GM23248 (cell line): ENCODE measurements around the gene BAD. TPM values are rescaled to one million over a fixed set of nuclear protein-coding genes. Genes with fewer than 3 reads are reported as not detected.

Source experiments
- DNase-seq: peaks from one replicate; pipeline ENCODE4 v3.0.0-alpha.2; 2015
- H2AFZ ChIP-seq: fragments of 200-600 bp; sonication (generic); 2 replicates; pipeline ENCODE4 v1.6.1; 2016; ENCODE audit warnings: antibody characterized with exemption
- H3F3A ChIP-seq: fragments of 200-600 bp; sonication (generic); 2 replicates; pipeline ENCODE4 v1.6.1; 2016; ENCODE audit warnings: mild to moderate bottlenecking, antibody characterized with exemption, mixed run types; ENCODE audit not compliant: insufficient read depth
- H3K27ac ChIP-seq: fragments of 200-600 bp; sonication (generic); 2 replicates; pipeline ENCODE4 v1.5.1; 2016; ENCODE audit warnings: mild to moderate bottlenecking
- H3K27me3 ChIP-seq: fragments of 200-600 bp; sonication (generic); replicated peaks from 2 replicates; pipeline ENCODE4 v1.6.1; 2016; ENCODE audit warnings: mild to moderate bottlenecking; ENCODE audit not compliant: insufficient read depth
- H3K36me3 ChIP-seq: fragments of 200-600 bp; sonication (generic); 2 replicates; pipeline ENCODE4 v1.6.1; 2016; ENCODE audit warnings: low read depth, mild to moderate bottlenecking
- H3K4me1 ChIP-seq: fragments of 200-600 bp; sonication (generic); 2 replicates; pipeline ENCODE4 v1.6.1; 2016; ENCODE audit warnings: mild to moderate bottlenecking; ENCODE audit not compliant: insufficient read depth
- H3K4me2 ChIP-seq: fragments of 200-600 bp; sonication (generic); one replicate; pipeline ENCODE4 v1.6.1; 2016; ENCODE audit warnings: mild to moderate bottlenecking; ENCODE audit not compliant: unreplicated experiment
- H3K4me3 ChIP-seq: fragments of 200-600 bp; sonication (generic); 2 replicates; pipeline ENCODE4 v1.5.1; 2016; ENCODE audit warnings: mild to moderate bottlenecking
- H3K79me2 ChIP-seq: fragments of 200-600 bp; sonication (generic); 2 replicates; pipeline ENCODE4 v1.6.1; 2016; ENCODE audit warnings: mild to moderate bottlenecking; ENCODE audit not compliant: insufficient read depth
- H3K9ac ChIP-seq: fragments of 200-600 bp; sonication (generic); 2 replicates; pipeline ENCODE4 v1.6.1; 2016; ENCODE audit warnings: mild to moderate bottlenecking
- H3K9me2 ChIP-seq: fragments of 200-600 bp; sonication (generic); 2 replicates; pipeline ENCODE4 v1.6.1; 2016; ENCODE audit warnings: mixed run types, mild to moderate bottlenecking, moderate library complexity; ENCODE audit not compliant: insufficient read depth
- H3K9me3 ChIP-seq: fragments of 200-600 bp; sonication (generic); one replicate; pipeline ENCODE4 v1.6.1; 2017; ENCODE audit warnings: low read depth
- H4K20me1 ChIP-seq: fragments of 200-600 bp; sonication (generic); 2 replicates; pipeline ENCODE4 v1.6.0; 2016; ENCODE audit not compliant: insufficient read depth
- EZH2 ChIP-seq: fragments of 200-600 bp; sonication (generic); IDR thresholded peaks from 2 replicates; pipeline ENCODE4 v1.6.1; 2018; ENCODE audit warnings: antibody characterized with exemption, mild to moderate bottlenecking; ENCODE audit not compliant: insufficient read depth, poor library complexity, severe bottlenecking
- EZH2phosphoT487 ChIP-seq: fragments of 200-600 bp; sonication (generic); IDR thresholded peaks from 2 replicates; pipeline ENCODE4 v1.6.1; 2018; ENCODE audit warnings: antibody characterized with exemption, moderate library complexity, mild to moderate bottlenecking, low read depth; ENCODE audit not compliant: insufficient read depth
- WGBS, 2 experiments: methylation state at CpG; one replicate each; pipeline ENCODE4 v1.1.6; 2015 to 2017; ENCODE audit warnings: low lambda C conversion rate in 2 of 2, low coverage in 1 of 2; ENCODE audit errors: missing lambda C conversion rate in 2 of 2; 5-methylcytosine and 5-hydroxymethylcytosine counted together
- in situ Hi-C: fragments of 300-500 bp; cut with MboI; formaldehyde crosslinking; loops from 2 replicates; pipeline ENCODE4 v1.15.0; 2020
- polyA plus RNA-seq: library from polyadenylated mRNA; unstranded; fragments of >200 nt; fragmentation: Nextera tagmentation; extraction: Ambion mirVana; gene quantifications from 2 replicates; pipeline ENCODE4 v1.2.1, GENCODE V29; 2016
- total RNA-seq: library from RNA; depleted of rRNA; stranded (reverse); fragments of >200 nt; shearing (Covaris generic); gene quantifications from 2 replicates; pipeline ENCODE4 v1.2.3, GENCODE V29; 2014

Gene BAD
- total and polyA plus RNA-seq, 2 experiments from 2014 or later = 146 to 170 TPM

- Histone ChIP-seq H3K9me2 (no peaks in the 10 kb centered on the region), H3K27ac (no peak overlapping the region), H3K27me3 (no peaks in the 10 kb centered on the region), H3F3A (peaks cover 6% of the 10 kb centered on the region; the same call in 1 of the 2 replicates), H3K4me1 (peaks cover under 1% of the 10 kb centered on the region; the same call in 1 of the 2 replicates), H3K9me3 (no peaks in the 10 kb centered on the region), H3K4me2 (no peak overlapping the region), H4K20me1 (no peaks in the 10 kb centered on the region), H3K36me3 (no peaks in the 10 kb centered on the region), H3K9ac (no peak overlapping the region), H2AFZ (no peak overlapping the region), H3K79me2 (peaks cover 25% of the 10 kb centered on the region), H3K4me3 (no peak overlapping the region)
- DNase-seq = no peak
- in situ Hi-C loops = no loop called here
- 81 to 88% methylated on average over 15 of the region's 15 CpGs for WGBS, 2 experiments
- TF ChIP-seq EZH2 = no peak
- TF ChIP-seq EZH2phosphoT487 = no peak
These were observed 52.1 kb downstream of the BAD start for GRCh38 chr11:64232182-64232966.

- Histone ChIP-seq H3K27ac (no peak overlapping the region), H3K4me2 (peak overlapping the region; percentile 82), H3F3A (peaks cover 6% of the 10 kb centered on the region; the same call in 1 of the 2 replicates), H3K27me3 (no peaks in the 10 kb centered on the region), H3K4me3 (no peak overlapping the region), H4K20me1 (no peaks in the 10 kb centered on the region), H2AFZ (no peak overlapping the region), H3K9me2 (no peaks in the 10 kb centered on the region), H3K36me3 (no peaks in the 10 kb centered on the region), H3K79me2 (peaks cover 33% of the 10 kb centered on the region), H3K4me1 (peaks cover 6% of the 10 kb centered on the region; the same call in 1 of the 2 replicates), H3K9me3 (no peaks in the 10 kb centered on the region), H3K9ac (no peak overlapping the region)
- TF ChIP-seq EZH2phosphoT487 (no peak), EZH2 (no peak)
- no peak for DNase-seq
- in situ Hi-C loops = no loop called here
- WGBS, 2 experiments = 91 to 94% methylated on average over 6 to 7 of the region's 7 CpGs
These were observed 52.9 kb downstream of the BAD start for GRCh38 chr11:64231546-64231945.

- Histone ChIP-seq H3K4me3 (peak overlapping the region; percentile 90), H4K20me1 (no peaks in the 10 kb centered on the region), H2AFZ (peak overlapping the region; percentile 83), H3K9me3 (no peaks in the 10 kb centered on the region), H3K4me1 (peaks cover 6% of the 10 kb centered on the region; the same call in 1 of the 2 replicates), H3K9ac (peak overlapping the region; percentile 79), H3K27me3 (no peaks in the 10 kb centered on the region), H3F3A (peaks cover 6% of the 10 kb centered on the region; the same call in 1 of the 2 replicates), H3K9me2 (no peaks in the 10 kb centered on the region), H3K4me2 (peak overlapping the region; percentile 82), H3K36me3 (no peaks in the 10 kb centered on the region), H3K79me2 (peaks cover 37% of the 10 kb centered on the region), H3K27ac (peak overlapping the region; percentile 19; the same call in 1 of the 2 replicates)
- 4 to 5% methylated on average over 8 of the region's 8 CpGs for WGBS, 2 experiments
- TF ChIP-seq EZH2 (no peak), EZH2phosphoT487 (no peak)
- in situ Hi-C loops = no loop called here
- DNase-seq = no peak
These were observed 53.5 kb downstream of the BAD start for GRCh38 chr11:64230985-64231365.

- peak within 1 kb of the TSS; percentile 83 for H2AFZ ChIP-seq
- H3K79me2 ChIP-seq = peaks cover 38% of the 10 kb centered on the region
- H4K20me1 ChIP-seq = no peaks in the 10 kb centered on the region
- TF ChIP-seq EZH2 = no peak
- no peak for TF ChIP-seq EZH2phosphoT487
- H3K9ac ChIP-seq = peak within 1 kb of the TSS; percentile 79
- DNase-seq = peak; percentile 91
- H3K27me3 ChIP-seq = no peaks in the 10 kb centered on the region
- peaks cover 6% of the 10 kb centered on the region; the same call in 1 of the 2 replicates for H3K4me1 ChIP-seq
- H3K27ac ChIP-seq = peak within 1 kb of the TSS; percentile 19
- in situ Hi-C loops = no loop called here
- peaks cover 6% of the 10 kb centered on the region; the same call in 1 of the 2 replicates for H3F3A ChIP-seq
- H3K9me3 ChIP-seq = no peaks in the 10 kb centered on the region
- H3K4me2 ChIP-seq = peak within 1 kb of the TSS; percentile 82
- no peaks in the 10 kb centered on the region for H3K9me2 ChIP-seq
- H3K4me3 ChIP-seq = peak within 1 kb of the TSS; percentile 90
- 3% methylated on average over 38 to 53 of the region's 62 CpGs for whole genome bisulfite sequencing, 2 experiments
- H3K36me3 ChIP-seq = no peaks in the 10 kb centered on the region
These were observed 54.1 kb downstream of the BAD start, which contains the start of gene DNAJC4 for GRCh38 chr11:64230171-64230984. DNAJC4 (plus strand) TSS chr11:64230548; CDS start chr11:64230855, 307 bp downstream.
